HG02678 (cell line): ENCODE results near the gene SAMD1.
A peak's percentile ranks its signal among the peaks of the same experiment; 100 is the strongest.

Experiments
- ATAC-seq: cut with Tn5 transposase; IDR thresholded peaks from one replicate; pipeline ENCODE4 v1.9.1; 2021; ENCODE audit warnings: mild to moderate bottlenecking, moderate library complexity; ENCODE audit not compliant: unreplicated experiment

Gene SAMD1

DNA sequence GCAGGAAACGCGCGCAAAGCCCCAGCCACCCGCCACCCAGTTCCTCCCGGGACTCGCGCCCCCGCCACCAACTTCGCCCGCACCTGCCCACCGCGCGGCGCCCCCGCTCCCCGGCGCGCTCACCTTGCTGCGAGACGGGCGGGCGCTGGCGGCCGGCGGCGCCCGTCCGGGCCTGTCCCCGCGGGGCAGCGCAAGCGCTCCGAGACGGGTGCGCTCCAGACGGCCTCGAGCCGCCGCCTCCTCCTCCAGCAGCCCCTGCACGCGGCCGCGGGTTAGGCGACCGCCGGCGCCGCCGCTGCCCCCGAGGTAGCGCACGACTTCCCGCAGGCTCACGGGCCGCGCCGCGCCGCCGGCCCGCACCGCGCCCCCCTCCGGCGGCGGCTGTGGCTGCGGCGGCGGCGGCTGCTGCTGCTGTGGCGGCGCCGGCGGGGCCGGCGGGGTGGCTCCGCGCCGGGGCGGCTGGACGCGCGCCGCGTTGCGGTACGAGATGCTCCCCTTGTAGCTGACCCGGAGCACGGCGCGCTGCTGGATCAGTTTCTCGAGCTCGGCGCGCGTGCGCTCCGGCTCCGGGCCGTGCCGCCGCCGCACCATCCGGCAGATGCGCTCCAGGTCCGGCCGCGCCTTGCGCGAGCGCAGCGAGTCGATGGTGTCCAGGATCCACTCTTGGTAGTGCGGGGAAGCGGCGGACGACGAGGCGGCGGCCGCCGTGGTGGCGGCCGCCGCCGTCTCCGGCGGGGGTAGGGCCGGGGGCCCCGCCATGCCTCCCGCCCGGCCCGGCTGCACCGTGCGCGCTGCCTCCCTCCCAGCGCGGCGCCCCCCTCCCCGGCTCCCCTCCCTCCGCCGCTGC, 666 bp downstream of the SAMD1 start:
- ATAC-seq, result peak; percentile 27

DNA sequence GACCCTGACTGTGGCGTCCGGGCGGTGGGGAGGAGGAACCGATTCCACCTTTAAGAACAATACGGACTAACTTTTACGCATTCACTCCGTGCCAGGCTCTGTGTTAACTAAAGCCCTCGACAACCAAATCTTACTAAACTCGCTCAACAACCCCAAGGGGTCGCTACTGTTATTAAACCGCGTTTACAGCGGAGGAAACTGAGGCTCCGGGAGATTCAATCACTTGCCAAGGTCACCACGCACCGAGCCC, 1.2 kb downstream of the SAMD1 start:
- no peak for ATAC-seq

DNA sequence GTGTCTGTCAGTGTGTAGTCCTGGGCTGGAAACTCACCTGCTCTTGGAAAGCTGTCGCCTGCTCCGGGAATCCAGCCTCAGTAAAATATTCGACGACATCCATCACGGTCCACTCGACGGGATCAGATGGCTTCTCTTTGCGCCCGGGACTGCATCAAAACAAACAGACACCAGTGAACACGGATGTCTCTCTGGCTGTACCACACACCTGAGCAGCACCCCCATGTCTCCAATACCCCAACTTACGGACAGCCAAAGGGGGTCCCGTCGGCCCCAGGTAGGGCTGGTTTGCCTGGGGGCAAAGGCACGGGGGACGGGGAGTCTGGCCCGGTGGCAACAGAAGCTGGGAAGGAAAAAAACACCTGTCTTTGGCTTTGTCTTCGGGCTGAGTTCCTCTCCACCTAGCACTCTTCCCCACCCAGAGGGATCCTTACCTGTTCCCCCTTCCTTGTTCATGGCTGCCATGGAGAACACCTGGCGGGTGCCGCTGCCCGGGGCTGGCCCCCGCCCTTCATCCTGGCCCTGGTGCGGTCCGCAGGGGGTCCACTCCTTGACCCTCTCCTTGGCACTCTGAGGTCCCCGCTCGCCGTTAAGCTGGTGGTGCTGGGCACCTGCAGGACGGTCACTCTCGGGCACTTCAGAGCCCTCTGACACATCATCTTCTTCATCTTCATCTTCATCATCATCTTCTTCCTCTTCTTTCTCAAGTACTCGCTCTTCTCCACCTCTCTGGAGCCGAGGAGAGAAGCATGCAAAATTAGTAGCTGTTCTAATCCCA, 1.7 kb downstream of the SAMD1 start:
- no peak for ATAC-seq

DNA sequence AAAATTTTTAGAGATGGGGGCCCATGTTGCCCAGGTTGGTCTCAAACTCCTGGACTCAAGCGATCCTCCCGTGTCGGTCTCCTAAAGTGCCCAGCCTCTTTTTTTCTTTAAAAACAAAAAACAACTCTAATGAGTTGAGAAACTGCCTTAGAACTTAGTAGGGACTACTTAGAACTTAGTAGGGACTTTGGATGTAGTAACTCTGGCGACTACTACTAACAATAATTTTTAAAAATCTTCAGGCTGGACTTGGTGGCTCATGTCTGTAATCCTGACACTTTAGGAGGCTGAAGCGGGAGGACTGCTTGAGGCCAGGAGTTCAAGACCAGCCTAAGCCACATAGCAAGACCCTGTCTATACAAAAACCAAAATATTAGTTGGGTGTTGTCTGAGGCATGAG, 4.5 kb downstream of the SAMD1 start:
- ATAC-seq, result no peak

DNA sequence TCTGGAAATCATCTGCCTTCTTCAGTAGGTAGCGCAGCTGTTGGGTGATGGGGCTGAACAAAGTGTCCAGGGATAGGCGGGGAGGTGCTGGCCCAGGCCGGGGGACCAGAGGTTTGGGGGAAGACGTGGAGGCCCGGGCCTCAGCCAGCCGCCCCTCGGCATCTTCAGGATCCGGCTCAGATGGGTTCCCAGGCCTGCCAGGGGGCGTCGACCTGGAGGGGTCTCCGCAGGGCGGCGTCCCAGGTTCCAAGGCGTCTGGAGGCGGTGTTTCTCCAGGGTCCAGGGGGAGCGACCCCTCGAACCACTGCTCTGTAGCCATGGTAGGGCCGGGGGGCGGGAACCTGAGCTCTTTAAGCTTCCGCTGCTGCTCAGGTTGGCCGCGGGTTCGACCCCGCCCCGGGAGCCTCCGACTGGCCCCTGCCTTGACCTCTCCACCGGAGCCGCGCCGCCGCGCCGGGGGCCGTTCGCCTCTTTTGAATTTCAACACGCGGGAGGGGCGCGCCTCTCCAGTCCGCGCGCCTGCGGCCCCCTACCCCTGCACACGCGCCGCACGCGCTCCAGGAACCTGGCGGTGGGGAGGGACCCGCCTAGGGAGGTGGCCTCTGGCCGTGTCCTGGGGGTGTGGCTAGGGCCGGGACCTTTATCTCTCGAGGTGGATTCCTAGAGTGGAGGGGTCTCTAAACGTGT, 5.1 kb downstream of the SAMD1 start, which contains the start of gene C19orf67:
Gene C19orf67, minus strand, starts transcription at position 475 of the 687 bp plus-strand sequence. Its CDS starts 156 bp downstream, at position 319.
- ATAC-seq, result no peak

DNA sequence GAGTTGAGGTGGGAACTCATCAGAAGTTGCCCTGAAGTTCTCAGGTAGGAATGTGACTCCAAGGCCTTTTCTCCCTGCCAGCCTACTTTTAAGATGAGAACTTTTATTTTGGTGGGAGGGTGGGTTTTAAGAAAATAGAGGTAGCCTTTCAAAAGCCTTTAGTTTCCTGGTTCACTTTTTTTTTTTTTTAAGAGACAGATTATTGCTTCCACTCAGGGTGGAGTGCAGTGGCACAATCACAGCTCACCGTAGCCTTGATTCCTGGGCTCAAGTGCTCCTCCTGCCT, 7.9 kb downstream of the SAMD1 start:
- no peak for ATAC-seq

DNA sequence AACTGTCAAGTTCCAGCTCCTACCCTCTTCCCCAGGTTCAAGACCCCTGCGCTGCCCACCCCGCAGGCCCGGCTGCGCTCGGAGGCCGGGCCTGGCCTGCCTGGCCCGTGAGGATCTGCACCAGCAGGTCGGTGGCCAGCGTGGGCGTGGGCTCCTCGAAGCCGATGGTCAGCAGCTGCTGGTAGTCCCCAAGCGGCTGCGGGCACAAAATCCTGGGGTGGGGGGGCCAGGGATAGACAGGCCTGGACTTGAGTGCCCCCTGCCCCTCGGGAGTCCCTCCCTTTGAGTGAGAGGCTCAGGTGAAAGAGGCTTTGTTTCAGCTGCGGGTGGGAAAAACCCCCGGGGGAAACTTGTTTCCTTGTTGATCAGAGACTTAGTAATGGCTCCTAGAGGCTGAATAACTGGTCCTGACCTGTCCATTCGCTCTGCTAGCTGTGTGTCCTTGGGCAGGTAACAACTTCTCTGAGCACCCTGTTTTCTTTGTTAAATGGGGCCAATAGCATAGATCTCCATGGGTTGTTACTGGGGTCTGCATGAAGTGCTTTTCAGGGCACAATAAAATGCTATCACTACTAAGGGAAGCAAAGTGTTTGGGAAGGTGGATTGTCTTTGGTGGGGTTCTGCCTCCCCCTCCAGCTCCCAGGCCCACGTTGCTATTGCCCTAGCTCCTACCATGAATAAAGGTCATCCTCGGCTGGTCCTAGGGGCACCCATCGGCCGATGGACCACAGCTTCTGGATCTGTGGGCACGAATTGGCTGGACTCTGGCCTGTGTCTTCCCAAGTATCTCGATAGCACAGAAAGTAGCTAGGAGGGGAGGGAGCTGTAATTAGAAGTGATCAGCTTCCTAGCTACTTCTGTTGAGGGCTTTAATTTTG, 8.5 kb downstream of the SAMD1 start:
- ATAC-seq, result peak; percentile 2

DNA sequence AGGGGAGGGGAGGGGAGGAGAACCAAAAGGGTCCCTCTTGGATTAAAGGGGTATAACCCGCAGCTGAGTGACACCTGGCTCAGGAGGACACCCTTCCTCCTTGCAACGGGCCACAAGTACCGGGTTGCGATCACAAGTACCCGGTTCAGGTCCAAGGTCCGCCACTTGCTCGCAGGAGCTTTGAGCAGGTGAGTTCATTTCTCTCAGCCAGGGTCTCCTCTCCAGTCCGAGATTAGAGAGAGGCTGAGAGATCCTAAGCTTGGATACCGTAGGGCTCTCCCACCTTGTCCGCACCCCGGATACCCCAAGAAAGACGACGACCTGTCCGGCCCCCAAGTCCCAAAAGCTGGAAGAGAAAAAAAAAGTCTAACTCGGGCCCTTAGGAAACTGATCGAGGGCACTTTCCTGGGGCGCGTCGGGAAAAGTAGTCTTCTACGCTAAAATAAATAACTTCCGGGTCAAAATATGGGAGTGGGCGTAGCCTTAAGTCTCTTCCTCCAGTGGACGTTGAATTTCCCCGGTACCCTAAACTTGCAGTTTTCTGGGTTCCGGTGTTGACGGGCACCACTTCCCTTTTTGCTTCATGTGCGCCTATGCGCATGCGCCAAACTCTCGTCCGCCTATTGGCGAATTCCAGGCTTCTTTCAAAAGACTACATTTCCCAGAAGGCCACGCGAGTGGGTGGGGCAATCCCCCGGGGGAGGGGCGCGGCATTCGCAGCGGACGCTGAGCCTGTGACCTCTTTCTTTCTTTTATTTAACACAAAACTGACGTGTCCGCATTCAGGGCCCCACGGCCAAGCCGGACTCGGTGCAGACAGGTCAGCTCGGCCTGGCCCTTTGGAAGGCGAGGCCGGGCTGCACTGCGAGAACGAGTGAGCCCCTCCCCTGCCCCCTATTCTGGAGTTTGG, 9.4 kb downstream of the SAMD1 start:
- peak; percentile 85 for ATAC-seq

DNA sequence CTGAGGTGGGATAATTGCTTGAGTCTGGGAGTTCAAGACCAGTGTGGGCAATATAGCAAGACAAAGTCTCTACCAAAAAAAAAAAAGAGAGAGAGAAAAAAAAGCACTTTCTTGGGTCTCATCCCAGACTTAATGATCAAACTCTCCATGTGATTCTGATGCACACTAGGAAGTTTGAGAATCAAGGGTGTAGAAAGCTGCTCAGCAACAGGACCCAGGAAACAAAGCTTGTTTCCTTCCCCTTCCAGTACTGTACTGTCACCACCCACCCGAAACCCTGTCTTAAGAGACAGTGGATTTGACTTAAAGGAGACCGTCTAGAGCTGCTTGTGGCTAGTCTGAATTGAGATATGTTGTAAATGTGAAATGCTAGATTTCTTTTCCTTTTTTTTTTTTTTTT, 12.1 kb downstream of the SAMD1 start:
- no peak for ATAC-seq

DNA sequence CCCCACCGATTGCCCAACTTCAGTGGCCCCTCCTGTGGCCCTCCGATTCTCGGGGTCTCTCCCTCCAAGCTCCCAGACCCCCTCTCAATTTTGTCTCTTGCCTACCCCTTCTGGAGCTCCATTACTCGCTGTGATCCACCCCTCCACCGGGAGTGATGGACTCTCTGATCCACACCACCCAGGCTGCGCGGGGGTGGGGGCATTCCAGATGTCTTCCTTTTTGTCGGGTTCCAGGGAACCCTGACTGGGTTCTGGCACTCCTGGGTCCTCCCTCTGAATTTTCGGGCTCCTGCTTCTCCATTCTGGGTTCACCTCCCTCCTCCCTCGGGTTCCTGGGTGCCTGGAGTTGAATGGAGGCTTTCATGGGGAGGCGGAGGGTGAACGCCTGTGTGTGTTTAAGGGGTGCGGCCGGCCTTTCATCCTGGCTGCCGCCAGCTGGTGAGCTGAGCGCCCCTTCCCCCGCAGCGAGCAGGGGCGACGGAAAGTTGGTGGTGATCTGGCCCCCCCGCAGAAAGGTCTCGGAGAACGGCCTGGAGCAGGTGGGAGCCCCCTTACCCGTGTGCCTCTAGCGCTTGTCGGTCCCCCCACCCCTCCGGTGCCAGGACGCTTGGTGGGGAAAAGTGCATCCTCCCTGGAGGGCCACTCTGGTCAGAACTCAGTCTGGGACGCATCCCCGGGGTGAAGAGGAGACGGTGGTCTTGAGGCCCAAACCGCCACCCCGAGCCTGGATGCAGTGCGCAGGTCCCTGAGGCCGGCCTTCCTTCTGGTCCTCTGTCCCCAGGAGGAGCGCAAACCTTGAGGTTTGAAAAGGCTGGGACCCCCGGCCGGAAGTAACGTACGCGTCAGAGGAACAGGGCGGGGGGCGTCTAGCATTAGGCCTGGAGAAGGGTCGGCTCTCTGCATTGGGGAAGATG, 16.4 kb downstream of the SAMD1 start:
- ATAC-seq, result no peak

DNA sequence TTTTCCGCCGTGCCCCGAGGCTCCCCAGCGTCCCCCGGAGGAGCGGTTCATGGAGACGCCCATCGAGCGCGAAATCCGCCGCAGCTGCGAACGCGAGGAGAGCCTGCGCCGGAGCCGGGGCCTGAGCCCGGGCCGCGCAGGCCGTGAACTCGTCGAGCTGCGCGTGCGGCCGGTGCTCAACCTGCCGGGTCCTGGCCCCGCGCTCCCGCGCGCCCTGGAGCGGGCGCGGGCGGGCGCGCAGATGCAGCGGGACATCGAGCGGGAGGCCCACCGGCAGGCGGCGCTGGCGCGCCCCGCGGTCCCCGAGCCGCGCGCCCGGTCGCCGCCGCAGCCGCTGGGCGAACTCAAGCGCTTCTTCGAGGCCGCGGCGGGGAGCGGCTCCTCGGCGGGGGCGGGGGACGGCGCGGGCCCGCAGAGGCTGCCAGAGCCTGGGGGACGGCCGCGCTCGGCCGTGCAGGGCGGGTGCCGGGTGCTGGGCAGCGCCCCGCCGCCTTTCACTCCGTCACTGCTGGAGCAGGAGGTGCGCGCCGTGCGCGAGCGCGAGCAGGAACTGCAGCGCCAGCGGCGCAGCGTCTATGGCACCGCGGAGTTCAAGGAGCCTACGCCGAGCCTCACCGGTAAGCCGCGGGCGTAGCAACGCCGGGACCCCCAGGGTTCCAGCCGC, 17.2 kb downstream of the SAMD1 start:
- ATAC-seq, result peak; percentile 58

DNA sequence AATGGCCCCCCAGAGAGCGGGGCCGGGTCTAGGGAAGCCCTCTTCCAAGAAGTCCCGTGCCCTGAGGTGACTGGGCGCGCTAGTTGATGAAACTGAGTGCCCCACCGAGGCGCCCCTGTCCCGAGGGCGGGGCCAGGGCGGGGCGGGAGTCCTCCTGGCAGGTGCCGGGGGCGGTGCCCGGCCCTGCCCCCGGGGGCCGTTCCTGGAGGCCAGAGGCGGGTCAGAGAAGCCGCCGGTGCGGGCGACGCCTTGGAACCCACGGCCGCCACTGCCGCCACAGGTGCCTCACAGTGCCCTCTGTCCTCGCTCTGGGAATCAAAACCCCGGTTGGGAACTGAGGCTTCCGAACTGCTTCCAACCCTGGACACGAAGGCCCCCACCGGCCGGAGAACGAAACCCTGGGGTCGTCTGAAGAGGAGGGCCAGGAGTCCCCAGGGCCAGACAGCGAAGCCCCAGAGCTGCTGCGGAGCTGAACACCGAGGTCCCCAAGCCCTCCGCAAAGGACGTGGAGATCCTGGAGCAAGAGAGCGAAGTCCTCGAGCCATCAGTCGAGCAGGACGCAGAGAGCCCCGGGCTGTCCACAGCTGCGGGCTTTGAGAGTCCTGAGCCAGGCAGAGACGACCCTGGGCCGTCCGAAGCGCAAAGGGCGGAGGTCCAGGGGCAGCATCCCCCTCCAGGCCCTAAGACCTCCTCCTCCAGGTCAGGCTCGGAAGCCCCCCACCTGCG, 17.9 kb downstream of the SAMD1 start, which contains the start of gene MISP3:
Gene MISP3, plus strand, starts transcription at position 252 of the 726 bp plus-strand sequence. CDS start 524 bp downstream, outside the sequence.
- peak; percentile 12 for ATAC-seq

DNA sequence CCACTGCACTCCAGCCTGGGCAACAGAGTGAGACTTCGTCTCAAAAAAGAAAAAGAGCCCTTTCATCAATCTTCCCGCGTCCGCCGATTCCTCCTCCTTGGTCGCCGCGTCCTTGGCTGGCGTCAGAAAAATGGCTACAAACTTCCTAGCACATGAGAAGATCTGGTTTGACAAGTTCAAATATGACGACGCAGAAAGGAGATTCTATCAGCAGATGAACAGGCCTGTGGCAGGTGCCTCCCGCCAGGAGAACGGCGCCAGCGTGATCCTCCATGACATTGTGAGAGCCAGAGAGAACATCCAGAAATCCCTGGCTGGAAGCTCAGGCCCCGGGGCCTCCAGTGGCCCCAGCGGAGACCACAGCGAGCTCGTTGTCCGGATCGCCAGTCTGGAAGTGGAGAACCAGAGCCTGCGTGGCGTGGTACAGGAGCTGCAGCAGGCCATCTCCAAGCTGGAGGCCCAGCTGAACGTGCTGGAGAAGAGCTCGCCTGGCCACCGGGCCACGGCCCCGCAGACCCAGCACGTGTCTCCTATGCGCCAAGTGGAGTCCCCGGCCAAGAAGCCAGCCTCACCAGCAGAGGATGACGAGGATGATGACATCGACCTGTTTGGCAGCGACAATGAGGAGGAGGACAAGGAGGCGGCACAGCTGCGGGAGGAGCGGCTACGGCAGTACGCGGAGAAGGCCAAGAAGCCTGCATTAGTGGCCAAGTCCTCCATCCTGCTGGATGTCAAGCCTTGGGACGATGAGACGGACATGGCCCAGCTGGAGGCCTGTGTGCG, 20.1 kb downstream of the SAMD1 start:
- no peak for ATAC-seq

DNA sequence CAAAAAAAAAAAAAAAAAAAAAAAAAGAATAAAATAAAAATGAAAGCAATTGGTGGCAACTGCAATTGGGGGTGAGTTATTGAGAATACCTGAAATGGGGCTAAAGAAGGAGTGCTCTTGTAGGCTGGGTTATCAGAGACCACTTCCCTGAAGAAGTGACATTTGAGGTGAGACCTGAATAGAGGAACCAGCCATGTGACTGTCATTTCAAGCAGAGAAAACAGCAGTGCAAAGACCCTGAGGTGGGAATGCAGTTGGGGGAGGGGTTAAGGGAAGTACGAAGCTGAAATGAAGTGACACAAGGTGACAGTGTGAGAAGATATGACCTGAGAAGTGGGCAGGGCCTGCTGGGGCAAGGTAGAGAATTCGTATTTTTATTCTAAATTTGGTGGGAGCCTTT, 24.4 kb downstream of the SAMD1 start:
- ATAC-seq, result no peak

DNA sequence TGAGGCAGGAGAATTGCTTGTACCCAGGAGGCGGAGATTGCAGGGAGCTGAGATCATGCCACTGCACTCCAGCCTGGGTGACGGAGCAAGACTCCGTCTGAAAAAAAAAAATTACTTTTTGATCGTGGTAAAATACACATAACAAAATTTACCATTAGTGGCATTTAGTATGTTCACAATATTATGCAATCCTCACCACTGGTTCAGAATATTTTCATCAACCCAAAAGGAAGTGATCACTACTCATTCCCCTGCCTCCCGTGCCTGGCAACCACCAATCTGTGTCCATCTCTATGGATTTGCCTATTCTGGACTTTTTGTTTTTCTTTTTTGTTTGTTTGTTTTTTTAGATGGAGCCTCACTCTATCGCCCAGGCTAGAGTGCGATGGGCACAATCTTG, 27.4 kb downstream of the SAMD1 start:
- ATAC-seq, result no peak

DNA sequence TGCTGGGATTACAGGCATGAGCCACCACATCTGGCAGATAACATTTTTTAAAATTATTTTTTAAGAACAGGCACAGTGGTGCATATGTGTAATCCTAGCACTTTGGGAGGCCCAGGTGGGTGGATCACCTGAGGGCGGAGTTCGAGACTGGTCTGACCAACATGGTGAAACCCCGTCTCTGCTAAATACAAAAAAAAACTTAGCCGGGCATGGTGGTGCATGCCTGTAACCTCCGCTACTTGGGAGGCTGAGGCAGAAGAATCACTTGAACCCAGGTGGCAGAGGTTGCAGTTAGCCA, 28.0 kb downstream of the SAMD1 start:
- no peak for ATAC-seq
